Measurements from ENCODE around the gene SMOC2.
"Not testable (repeated sequence)": the region's sequence is repeated elsewhere in the genome, so short reads cannot be mapped to it uniquely, and the experiment has no call there.

SMOC2 gene

GRCh38 chr6:168686831-168687730 is 246.1 kb downstream of the SMOC2 start:
- no peaks in the 10 kb centered on the region for H3K4me1 Mint-ChIP-seq (ENCODE audit: low read depth)
- no peak overlapping the region for H3K27ac Mint-ChIP-seq
- no peaks in the 10 kb centered on the region for H3K9me3 Mint-ChIP-seq
- H3K27me3 Mint-ChIP-seq (ENCODE audit: low read depth), result no peaks in the 10 kb centered on the region
- no peak overlapping the region for H3K4me3 Mint-ChIP-seq
- no peaks in the 10 kb centered on the region for H3K36me3 Mint-ChIP-seq (ENCODE audit: low read depth)

DNA sequence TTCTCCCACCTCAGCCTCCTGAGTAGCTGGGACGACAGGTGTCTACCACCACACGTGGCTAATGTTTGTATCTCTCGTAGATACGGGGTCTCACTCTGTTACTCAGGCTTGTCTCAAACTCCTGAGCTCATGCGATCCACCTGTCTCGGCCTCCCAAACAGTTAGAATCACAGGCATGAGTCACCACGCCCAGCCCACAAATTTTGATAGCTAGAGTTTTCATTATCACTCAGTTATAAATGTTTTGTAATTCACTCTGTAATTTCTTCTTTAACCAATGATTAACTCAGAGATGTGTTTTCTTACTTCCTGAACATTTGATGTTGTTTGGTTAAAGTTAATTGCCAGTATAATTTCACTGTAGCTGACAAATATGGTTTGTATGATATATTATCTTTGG is 249.3 kb downstream of the SMOC2 start:
- H3K4me1 Mint-ChIP-seq (ENCODE audit: low read depth), result no peaks in the 10 kb centered on the region
- no peaks in the 10 kb centered on the region for H3K9me3 Mint-ChIP-seq
- H3K27ac Mint-ChIP-seq, result no peak overlapping the region
- no peaks in the 10 kb centered on the region for H3K36me3 Mint-ChIP-seq (ENCODE audit: low read depth)
- no peak overlapping the region for H3K4me3 Mint-ChIP-seq
- no peaks in the 10 kb centered on the region for H3K27me3 Mint-ChIP-seq (ENCODE audit: low read depth)

- Mint-ChIP-seq H3K27me3 (ENCODE audit: low read depth) (no peaks in the 10 kb centered on the region), H3K36me3 (ENCODE audit: low read depth) (no peaks in the 10 kb centered on the region), H3K4me3 (no peak overlapping the region), H3K27ac (no peak overlapping the region), H3K4me1 (ENCODE audit: low read depth) (no peaks in the 10 kb centered on the region), H3K9me3 (no peaks in the 10 kb centered on the region)
These were observed 250.8 kb downstream of the SMOC2 start for GRCh38 chr6:168691774-168692173.

DNA sequence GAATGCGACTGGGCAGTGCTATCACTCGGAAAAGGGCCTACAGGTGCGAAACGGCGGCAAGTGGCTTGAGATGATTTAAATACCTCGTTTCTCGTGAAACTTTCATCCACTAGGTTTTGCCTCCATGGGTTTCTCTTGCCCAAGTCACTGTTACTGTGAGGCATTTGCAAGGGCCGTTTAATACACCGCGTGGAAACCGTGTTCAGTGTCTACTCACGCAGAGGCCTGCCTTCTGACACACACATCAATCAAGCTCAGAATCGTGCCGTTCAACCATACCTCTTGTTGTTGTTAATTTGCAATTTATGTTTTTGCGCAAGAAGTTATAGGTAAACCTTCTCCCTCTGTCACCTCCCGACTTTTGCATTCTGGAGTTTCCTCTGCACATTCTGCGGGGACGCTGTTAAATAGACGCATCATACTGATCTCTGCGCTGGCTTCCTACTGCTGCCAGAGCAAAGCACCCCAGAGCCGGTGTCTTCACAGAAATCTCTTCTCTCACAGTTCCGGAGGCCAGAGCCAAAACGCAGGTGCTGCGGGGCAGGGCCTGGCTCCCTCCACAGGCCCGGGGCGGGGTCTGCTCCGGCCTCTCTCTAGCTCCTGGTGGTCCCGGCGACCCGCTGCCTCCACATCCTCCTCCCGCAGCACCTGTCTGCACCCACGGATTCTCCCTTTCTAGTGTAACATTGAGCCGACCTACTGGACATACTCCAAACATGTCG is 251.4 kb downstream of the SMOC2 start:
- Mint-ChIP-seq H3K27me3 (ENCODE audit: low read depth) (no peaks in the 10 kb centered on the region), H3K9me3 (no peaks in the 10 kb centered on the region), H3K4me1 (ENCODE audit: low read depth) (no peaks in the 10 kb centered on the region), H3K4me3 (no peak overlapping the region), H3K27ac (no peak overlapping the region), H3K36me3 (ENCODE audit: low read depth) (no peaks in the 10 kb centered on the region)

GRCh38 chr6:168692915-168693257 is 251.9 kb downstream of the SMOC2 start:
- H3K9me3 Mint-ChIP-seq; H3K4me3 Mint-ChIP-seq; H3K27me3 Mint-ChIP-seq (ENCODE audit: low read depth); H3K4me1 Mint-ChIP-seq (ENCODE audit: low read depth); H3K36me3 Mint-ChIP-seq (ENCODE audit: low read depth); H3K27ac Mint-ChIP-seq: not testable (repeated sequence)

GRCh38 chr6:168694797-168695196 is 253.8 kb downstream of the SMOC2 start:
- H3K4me1 Mint-ChIP-seq (ENCODE audit: low read depth); H3K27ac Mint-ChIP-seq: not testable (repeated sequence)

DNA sequence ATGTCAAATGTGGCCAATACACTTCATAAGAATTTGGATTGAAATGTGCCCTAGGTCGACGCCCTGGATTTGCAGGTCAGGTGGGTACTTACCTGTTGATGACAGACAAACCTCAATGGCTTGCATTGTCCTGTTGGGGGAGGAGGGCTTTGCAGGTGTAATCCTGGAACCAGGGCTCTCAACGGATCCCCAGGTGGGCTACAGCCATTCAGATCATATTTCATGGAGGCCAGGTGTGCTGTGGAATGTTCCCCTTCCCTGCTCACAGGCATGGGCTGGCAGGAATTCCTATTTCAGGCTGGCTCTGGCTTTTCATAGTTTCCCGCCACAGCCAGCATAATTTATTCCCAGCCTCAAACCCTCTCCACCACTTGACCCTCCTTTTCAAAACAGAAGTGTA is 254.7 kb downstream of the SMOC2 start:
- no peaks in the 10 kb centered on the region for H3K36me3 Mint-ChIP-seq (ENCODE audit: low read depth)
- H3K27me3 Mint-ChIP-seq (ENCODE audit: low read depth), result no peaks in the 10 kb centered on the region
- H3K9me3 Mint-ChIP-seq, result no peaks in the 10 kb centered on the region
- H3K4me3 Mint-ChIP-seq, result no peak overlapping the region
- H3K27ac Mint-ChIP-seq, result no peak overlapping the region
- H3K4me1 Mint-ChIP-seq (ENCODE audit: low read depth), result no peaks in the 10 kb centered on the region

More at GRCh38 chr6:168694797-168695196, 253.8 kb downstream of the SMOC2 start:
- H3K36me3 Mint-ChIP-seq (ENCODE audit: low read depth); H3K27me3 Mint-ChIP-seq (ENCODE audit: low read depth); H3K9me3 Mint-ChIP-seq; H3K4me3 Mint-ChIP-seq: not testable (repeated sequence)

GRCh38 chr6:168698923-168699322 is 257.9 kb downstream of the SMOC2 start:
- Mint-ChIP-seq H3K4me3 (no peak overlapping the region), H3K27me3 (ENCODE audit: low read depth) (no peaks in the 10 kb centered on the region), H3K9me3 (no peaks in the 10 kb centered on the region), H3K27ac (no peak overlapping the region), H3K36me3 (ENCODE audit: low read depth) (no peaks in the 10 kb centered on the region), H3K4me1 (ENCODE audit: low read depth) (no peaks in the 10 kb centered on the region)

DNA sequence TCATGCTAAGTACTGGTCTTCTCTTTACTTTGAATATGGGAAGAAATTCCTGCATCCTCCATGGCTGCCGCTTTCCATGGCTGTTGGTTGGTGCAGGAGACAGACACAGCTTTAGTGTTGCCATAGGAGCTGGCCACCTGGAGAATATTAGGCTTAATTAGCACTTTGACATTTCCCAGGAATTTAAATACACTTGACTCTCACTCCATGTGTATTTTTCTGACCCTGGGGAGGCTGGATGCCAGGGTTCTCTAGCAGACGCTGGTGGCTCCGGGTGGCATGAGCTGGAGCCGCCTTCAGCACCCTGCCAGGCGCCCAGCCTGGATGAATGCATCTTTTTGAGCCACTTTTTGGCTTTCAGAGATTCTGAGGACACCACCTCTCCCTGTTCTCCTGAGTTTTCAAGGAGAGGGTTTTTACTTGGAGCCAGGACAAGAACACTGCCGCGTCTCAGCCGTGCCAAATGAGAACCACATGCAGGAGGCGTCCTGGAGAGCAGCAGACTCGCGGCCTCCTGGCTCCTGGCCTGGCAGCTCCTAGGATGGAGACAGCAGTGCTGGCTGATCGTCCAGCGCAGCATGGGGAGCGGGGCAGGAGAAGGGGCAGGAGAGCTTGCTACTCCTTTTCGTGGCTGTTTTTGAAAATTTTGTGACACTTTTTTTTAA is 258.8 kb downstream of the SMOC2 start:
- H3K27ac Mint-ChIP-seq, result no peak overlapping the region
- no peaks in the 10 kb centered on the region for H3K4me1 Mint-ChIP-seq (ENCODE audit: low read depth)
- no peaks in the 10 kb centered on the region for H3K36me3 Mint-ChIP-seq (ENCODE audit: low read depth)
- H3K27me3 Mint-ChIP-seq (ENCODE audit: low read depth), result no peaks in the 10 kb centered on the region
- H3K4me3 Mint-ChIP-seq, result no peak overlapping the region
- H3K9me3 Mint-ChIP-seq, result no peaks in the 10 kb centered on the region

GRCh38 chr6:168700880-168701279 is 259.9 kb downstream of the SMOC2 start:
- Mint-ChIP-seq H3K27me3 (ENCODE audit: low read depth) (no peaks in the 10 kb centered on the region), H3K4me3 (no peak overlapping the region), H3K36me3 (ENCODE audit: low read depth) (no peaks in the 10 kb centered on the region), H3K27ac (no peak overlapping the region), H3K4me1 (ENCODE audit: low read depth) (no peaks in the 10 kb centered on the region), H3K9me3 (no peaks in the 10 kb centered on the region)

DNA sequence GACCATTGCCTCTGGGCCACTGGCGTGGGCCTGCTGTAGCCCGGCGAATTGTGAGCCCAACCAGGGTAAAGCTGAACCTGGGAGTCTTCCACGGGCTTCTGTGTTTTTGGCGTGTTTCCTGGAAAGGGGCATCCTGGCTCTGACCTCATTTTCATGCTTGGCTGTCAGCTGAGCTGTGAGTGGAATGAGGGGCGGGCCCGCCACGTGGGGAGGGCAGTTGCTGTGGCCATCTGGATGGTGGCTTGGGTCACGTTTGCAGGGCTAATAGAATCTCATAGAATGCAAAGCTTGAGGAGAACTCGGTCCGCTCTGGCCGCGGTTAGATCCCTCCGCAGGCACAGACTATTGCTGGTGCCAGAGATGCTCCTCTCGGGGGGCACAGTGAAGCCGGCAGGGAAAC is 263.0 kb downstream of the SMOC2 start:
- no peak overlapping the region for H3K27ac Mint-ChIP-seq
- no peak overlapping the region for H3K4me3 Mint-ChIP-seq
- H3K4me1 Mint-ChIP-seq (ENCODE audit: low read depth), result no peaks in the 10 kb centered on the region
- H3K9me3 Mint-ChIP-seq, result no peaks in the 10 kb centered on the region
- no peaks in the 10 kb centered on the region for H3K27me3 Mint-ChIP-seq (ENCODE audit: low read depth)
- H3K36me3 Mint-ChIP-seq (ENCODE audit: low read depth), result no peaks in the 10 kb centered on the region

DNA sequence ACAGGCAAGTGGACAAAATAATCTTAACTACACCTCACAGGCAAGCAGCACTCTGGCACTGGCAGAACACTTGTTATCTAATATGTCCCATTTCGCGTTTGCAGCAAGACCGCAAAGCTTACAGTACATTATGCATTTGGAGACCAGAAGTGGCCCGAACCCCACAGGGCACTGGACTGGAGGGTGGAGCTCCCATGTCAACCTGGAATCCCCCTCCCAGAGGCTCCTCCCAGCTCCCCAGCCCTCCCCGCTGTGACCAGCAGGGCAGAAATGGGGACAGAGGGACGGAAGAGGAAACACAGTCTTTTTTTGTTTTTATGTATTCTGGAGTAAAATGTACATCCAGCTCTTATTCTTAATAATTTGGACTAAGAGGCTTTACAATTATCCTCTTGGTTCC is 263.7 kb downstream of the SMOC2 start:
- no peaks in the 10 kb centered on the region for H3K9me3 Mint-ChIP-seq
- no peak overlapping the region for H3K4me3 Mint-ChIP-seq
- H3K27me3 Mint-ChIP-seq (ENCODE audit: low read depth), result no peaks in the 10 kb centered on the region
- H3K4me1 Mint-ChIP-seq (ENCODE audit: low read depth), result no peaks in the 10 kb centered on the region
- no peaks in the 10 kb centered on the region for H3K36me3 Mint-ChIP-seq (ENCODE audit: low read depth)
- H3K27ac Mint-ChIP-seq, result no peak overlapping the region

DNA sequence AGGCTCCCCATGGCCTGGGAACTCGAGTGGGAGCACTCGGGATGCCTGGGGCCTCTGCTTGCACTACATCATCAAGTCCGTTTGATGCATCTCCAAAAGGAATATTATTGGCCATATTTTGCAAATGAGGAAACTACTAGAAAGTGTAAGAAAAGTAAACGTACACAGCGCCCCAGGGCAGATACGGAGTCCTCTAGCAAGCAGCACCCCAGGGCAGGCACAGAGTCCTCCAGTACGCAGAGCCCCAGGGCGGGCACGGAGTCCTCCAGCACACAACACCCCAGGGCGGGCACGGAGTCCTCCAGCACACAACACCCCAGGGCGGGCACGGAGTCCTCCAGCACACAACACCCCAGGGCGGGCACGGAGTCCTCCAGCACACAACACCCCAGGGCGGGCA is 264.3 kb downstream of the SMOC2 start:
- H3K27me3 Mint-ChIP-seq (ENCODE audit: low read depth); H3K4me1 Mint-ChIP-seq (ENCODE audit: low read depth); H3K36me3 Mint-ChIP-seq (ENCODE audit: low read depth); H3K9me3 Mint-ChIP-seq; H3K27ac Mint-ChIP-seq; H3K4me3 Mint-ChIP-seq: not testable (repeated sequence)

GRCh38 chr6:168706471-168707177 is 265.6 kb downstream of the SMOC2 start:
- Mint-ChIP-seq H3K36me3 (ENCODE audit: low read depth) (no peaks in the 10 kb centered on the region), H3K4me1 (ENCODE audit: low read depth) (no peaks in the 10 kb centered on the region), H3K27ac (no peak overlapping the region), H3K4me3 (no peak overlapping the region), H3K9me3 (no peaks in the 10 kb centered on the region), H3K27me3 (ENCODE audit: low read depth) (no peaks in the 10 kb centered on the region)
